HEK293T (cell line): Measurements from ENCODE around the gene PALMD.

Experiments
- BHLHE40 ChIP-seq: fragments of 450-650 bp; IDR thresholded peaks from 2 replicates; pipeline ENCODE4 v1.6.1; 2016; ENCODE audit warnings: mild to moderate bottlenecking, moderate library complexity, borderline replicate concordance
- CTBP1 ChIP-seq: fragments of 450-650 bp; IDR thresholded peaks from 2 replicates; pipeline ENCODE4 v1.6.1; 2016; ENCODE audit warnings: borderline replicate concordance
- FOXA1 ChIP-seq: fragments of 450-650 bp; IDR thresholded peaks from 2 replicates; pipeline ENCODE4 v1.6.1; 2016; ENCODE audit warnings: mild to moderate bottlenecking
- SP1 ChIP-seq: fragments of 450-650 bp; IDR thresholded peaks from 2 replicates; pipeline ENCODE4 v1.6.1; 2017
- SUZ12 ChIP-seq: fragments of 450-650 bp; IDR thresholded peaks from 2 replicates; pipeline ENCODE4 v1.6.1; 2016; ENCODE audit warnings: mild to moderate bottlenecking
- TARDBP ChIP-seq: fragments of 450-650 bp; IDR thresholded peaks from 2 replicates; pipeline ENCODE4 v1.6.1; 2016
- ZNF384 ChIP-seq: fragments of 450-650 bp; IDR thresholded peaks from 2 replicates; pipeline ENCODE4 v1.6.1; 2016
- TF ChIP-seq, protein P1 (sequence below): fragments of 450-650 bp; IDR thresholded peaks from 2 replicates; pipeline ENCODE4 v1.6.1; 2016

DNA sequence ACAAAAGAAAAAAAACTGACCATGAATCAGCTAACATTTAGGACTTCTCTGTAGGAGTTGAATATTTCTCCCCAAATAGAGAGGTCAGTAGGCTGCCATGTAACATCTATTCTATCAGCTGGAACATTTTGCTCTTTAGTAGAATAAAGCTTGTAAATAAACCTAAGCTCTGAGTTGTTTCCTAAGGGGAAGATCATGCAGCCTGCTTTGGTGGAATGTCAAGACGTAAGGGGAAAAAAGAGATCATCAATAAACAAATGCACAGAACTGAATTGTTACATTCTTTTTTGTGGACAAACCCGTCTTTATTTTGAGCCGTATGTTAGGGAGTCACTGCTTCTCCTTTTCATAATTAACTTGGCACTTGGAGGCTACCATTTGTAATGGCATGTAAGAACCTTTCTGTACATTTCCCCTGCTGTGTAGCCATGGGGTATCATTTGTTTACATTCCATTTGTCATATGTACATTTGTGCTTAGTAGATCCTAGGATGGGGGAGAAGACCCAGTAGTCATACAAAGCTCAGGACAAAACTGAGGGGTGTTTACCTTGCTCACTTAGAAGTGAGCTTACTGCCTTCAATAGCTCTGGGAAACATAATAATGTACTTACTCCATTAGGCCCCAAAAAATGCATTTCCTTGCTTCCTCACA, 10.8 kb upstream of the PALMD start:
- TF ChIP-seq SP1: no peak
- TF ChIP-seq TARDBP: no peak
- TF ChIP-seq SUZ12: no peak
- TF ChIP-seq FOXA1: no peak
- no peak for TF ChIP-seq CTBP1
- no peak for TF ChIP-seq ZNF384
- TF ChIP-seq, protein P1, sequence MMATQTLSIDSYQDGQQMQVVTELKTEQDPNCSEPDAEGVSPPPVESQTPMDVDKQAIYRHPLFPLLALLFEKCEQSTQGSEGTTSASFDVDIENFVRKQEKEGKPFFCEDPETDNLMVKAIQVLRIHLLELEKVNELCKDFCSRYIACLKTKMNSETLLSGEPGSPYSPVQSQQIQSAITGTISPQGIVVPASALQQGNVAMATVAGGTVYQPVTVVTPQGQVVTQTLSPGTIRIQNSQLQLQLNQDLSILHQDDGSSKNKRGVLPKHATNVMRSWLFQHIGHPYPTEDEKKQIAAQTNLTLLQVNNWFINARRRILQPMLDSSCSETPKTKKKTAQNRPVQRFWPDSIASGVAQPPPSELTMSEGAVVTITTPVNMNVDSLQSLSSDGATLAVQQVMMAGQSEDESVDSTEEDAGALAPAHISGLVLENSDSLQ: no peak
- no peak for TF ChIP-seq BHLHE40
